GM12878 (cell line): ENCODE data around the gene AAGAB. TPM values are rescaled to one million over a fixed set of nuclear protein-coding genes. Genes with fewer than 3 reads are reported as not detected.

Source experiments
- BMI1 ChIP-seq: fragments of 450-650 bp; IDR thresholded peaks from 2 replicates; pipeline ENCODE4 v1.6.1; 2016; ENCODE audit warnings: mild to moderate bottlenecking, moderate library complexity, borderline replicate concordance
- EED ChIP-seq: sonication (generic); IDR thresholded peaks from 2 replicates; pipeline ENCODE4 v1.6.1; 2016; ENCODE audit warnings: antibody characterized with exemption, low read depth
- EGR1 ChIP-seq, 2 experiments: IDR thresholded peaks; 1 replicate in 1 of 2; 2 replicates in 1 of 2; pipeline ENCODE4 v1.6.1; 2011 to 2012; ENCODE audit warnings: low read depth in 2 of 2, low read length in 2 of 2, borderline replicate concordance in 1 of 2, mild to moderate bottlenecking in 1 of 2, moderate library complexity in 1 of 2
- KAT2A ChIP-seq: conservative IDR thresholded peaks from 2 replicates; pipeline ENCODE4 v1.6.1; 2011; ENCODE audit warnings: low read depth, low read length; ENCODE audit not compliant: control insufficient read depth
- MEF2B ChIP-seq: fragments of 450-650 bp; IDR thresholded peaks from 2 replicates; pipeline ENCODE4 v1.6.1; 2018; ENCODE audit warnings: mild to moderate bottlenecking, moderate library complexity; ENCODE audit not compliant: partially characterized antibody, poor library complexity, severe bottlenecking
- MXI1 ChIP-seq: fragments of 150-350 bp; IDR thresholded peaks from 2 replicates; pipeline ENCODE4 v1.6.1; 2011; ENCODE audit warnings: low read depth, mild to moderate bottlenecking, inconsistent platforms, low read length, improper control_type of control experiment
- NFXL1 ChIP-seq: fragments of 450-650 bp; IDR thresholded peaks from 2 replicates; pipeline ENCODE4 v1.6.1; 2017; ENCODE audit warnings: antibody characterized with exemption, mild to moderate bottlenecking, borderline replicate concordance
- NR2C2 ChIP-seq: IDR thresholded peaks from 2 replicates; pipeline ENCODE4 v1.6.1; 2011; ENCODE audit warnings: borderline replicate concordance, low read depth; ENCODE audit not compliant: control insufficient read depth, insufficient read length
- SMAD5 ChIP-seq: IDR thresholded peaks from 2 replicates; pipeline ENCODE4 v1.6.1; 2016; ENCODE audit warnings: antibody characterized with exemption, low read depth
- SPI1 ChIP-seq: IDR thresholded peaks from 2 replicates; pipeline ENCODE4 v1.6.1; 2011; ENCODE audit warnings: low read depth, mild to moderate bottlenecking, low read length, moderate library complexity, borderline replicate concordance; ENCODE audit not compliant: insufficient read depth
- SUPT20H ChIP-seq: IDR thresholded peaks from 2 replicates; pipeline ENCODE4 v1.6.1; 2011; ENCODE audit warnings: low read depth, mild to moderate bottlenecking, low read length, moderate library complexity, borderline replicate concordance; ENCODE audit not compliant: control insufficient read depth
- WRNIP1 ChIP-seq: IDR thresholded peaks from 2 replicates; pipeline ENCODE4 v1.6.1; 2011; ENCODE audit warnings: low read depth, low read length, improper control_type of control experiment, borderline replicate concordance
- YBX1 ChIP-seq: fragments of 450-650 bp; IDR thresholded peaks from 2 replicates; pipeline ENCODE4 v1.6.1; 2016; ENCODE audit warnings: antibody characterized with exemption
- YY1 ChIP-seq: IDR thresholded peaks from 2 replicates; pipeline ENCODE4 v1.6.1; 2011; ENCODE audit warnings: low read depth, mild to moderate bottlenecking, low read length
- polyA plus RNA-seq, 11 experiments: library from polyadenylated mRNA; depleted of rRNA in 4 of 11; unstranded in 6 of 11; stranded (reverse) in 5 of 11; fragments of >200 nt; fragmentation: Nextera tagmentation in 4 of 11; fragmentation: Illumina TruSeq in 1 of 11; extraction: Ambion mirVana in 4 of 11; extraction: Trizol in 1 of 11; gene quantifications; 1 replicate in 1 of 11; 2 replicates in 10 of 11; pipeline versions ENCODE4 v1.2.1 to v1.2.3, GENCODE V29; 2011 to 2016; ENCODE audit warnings: inconsistent platforms in 2 of 11, missing spikeins in 2 of 11, low read depth in 1 of 11
- total RNA-seq, 4 experiments: library from RNA; depleted of rRNA in 3 of 4; stranded (reverse); fragments of >200 nt in 3 of 4; fragmentation: Illumina TruSeq in 1 of 4; extraction: Trizol in 1 of 4; gene quantifications; 2 replicates each; pipeline versions ENCODE4 v1.2.1 to v1.2.3, GENCODE V29; 2013 to 2021
- TF ChIP-seq, protein P1 (sequence below): fragments of 450-650 bp; formaldehyde crosslinking; IDR thresholded peaks from 2 replicates; pipeline ENCODE4 v1.4.0; 2020; ENCODE audit warnings: mild to moderate bottlenecking, moderate library complexity
- TF ChIP-seq, protein P2 (sequence below): fragments of 450-650 bp; IDR thresholded peaks from 2 replicates; pipeline ENCODE4 v1.6.1; 2018; ENCODE audit warnings: mild to moderate bottlenecking, low read depth, moderate library complexity; ENCODE audit not compliant: partially characterized antibody
- TF ChIP-seq, protein P3 (sequence below): fragments of 450-650 bp; formaldehyde crosslinking; IDR thresholded peaks from 2 replicates; pipeline ENCODE4 v1.4.0; 2022; ENCODE audit warnings: mild to moderate bottlenecking, moderate library complexity

Gene AAGAB
- total and polyA plus RNA-seq, 10 of the 15 experiments (the other 5 are each of a cell fraction or from before 2014, with no cell fraction given): 11.4 to 62.3 (median 38.0) TPM

DNA sequence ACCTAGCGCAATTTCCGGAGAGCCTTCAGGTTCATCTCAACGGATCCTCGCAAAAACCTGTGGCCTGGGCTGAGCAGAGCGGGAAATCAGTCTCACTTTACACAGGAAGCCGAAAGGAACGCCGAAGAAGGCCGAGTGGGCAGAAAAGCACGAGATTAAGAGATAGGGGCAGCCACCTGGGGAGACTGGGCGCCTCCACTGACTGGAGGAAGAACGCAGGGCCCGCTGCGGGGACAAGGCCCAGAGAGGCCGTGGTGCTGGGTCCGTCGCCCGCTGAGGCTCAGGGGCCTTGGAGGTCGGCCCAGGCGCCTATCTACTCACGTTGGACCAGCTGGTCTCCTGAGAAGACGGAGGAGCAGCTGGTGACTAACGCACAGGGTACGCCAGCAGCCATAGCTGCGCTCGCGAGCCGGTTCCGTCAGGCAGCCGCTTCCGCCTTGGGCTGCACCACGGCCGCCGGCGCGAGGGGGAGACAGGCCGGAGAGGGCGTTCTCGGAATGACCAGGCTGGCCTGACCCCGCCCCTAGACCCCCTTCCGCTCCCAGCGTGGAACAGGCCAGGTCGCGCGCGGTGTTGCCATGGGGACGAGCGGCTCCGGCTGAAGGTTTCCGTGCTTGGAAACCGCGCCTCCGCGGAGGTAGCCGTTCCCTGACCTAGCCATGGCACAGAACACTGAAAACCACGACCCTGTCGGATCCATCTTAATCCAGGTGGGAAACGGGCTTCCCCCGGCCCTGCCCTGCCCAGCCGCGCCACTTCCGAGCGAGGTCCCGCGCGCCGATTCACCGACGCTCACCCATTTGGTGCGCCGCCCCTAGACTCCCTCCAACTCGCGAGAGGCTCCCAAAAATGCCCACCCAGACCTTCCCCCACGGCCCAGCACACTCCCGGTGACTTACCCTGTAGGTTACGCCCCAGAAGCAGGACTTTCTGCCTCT lies at the start of gene AAGAB, which contains the start of gene IQCH (continued):
- TF ChIP-seq, protein P1, sequence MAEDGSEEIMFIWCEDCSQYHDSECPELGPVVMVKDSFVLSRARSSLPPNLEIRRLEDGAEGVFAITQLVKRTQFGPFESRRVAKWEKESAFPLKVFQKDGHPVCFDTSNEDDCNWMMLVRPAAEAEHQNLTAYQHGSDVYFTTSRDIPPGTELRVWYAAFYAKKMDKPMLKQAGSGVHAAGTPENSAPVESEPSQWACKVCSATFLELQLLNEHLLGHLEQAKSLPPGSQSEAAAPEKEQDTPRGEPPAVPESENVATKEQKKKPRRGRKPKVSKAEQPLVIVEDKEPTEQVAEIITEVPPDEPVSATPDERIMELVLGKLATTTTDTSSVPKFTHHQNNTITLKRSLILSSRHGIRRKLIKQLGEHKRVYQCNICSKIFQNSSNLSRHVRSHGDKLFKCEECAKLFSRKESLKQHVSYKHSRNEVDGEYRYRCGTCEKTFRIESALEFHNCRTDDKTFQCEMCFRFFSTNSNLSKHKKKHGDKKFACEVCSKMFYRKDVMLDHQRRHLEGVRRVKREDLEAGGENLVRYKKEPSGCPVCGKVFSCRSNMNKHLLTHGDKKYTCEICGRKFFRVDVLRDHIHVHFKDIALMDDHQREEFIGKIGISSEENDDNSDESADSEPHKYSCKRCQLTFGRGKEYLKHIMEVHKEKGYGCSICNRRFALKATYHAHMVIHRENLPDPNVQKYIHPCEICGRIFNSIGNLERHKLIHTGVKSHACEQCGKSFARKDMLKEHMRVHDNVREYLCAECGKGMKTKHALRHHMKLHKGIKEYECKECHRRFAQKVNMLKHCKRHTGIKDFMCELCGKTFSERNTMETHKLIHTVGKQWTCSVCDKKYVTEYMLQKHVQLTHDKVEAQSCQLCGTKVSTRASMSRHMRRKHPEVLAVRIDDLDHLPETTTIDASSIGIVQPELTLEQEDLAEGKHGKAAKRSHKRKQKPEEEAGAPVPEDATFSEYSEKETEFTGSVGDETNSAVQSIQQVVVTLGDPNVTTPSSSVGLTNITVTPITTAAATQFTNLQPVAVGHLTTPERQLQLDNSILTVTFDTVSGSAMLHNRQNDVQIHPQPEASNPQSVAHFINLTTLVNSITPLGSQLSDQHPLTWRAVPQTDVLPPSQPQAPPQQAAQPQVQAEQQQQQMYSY (CRISPR knock-in tag): no peak
- TF ChIP-seq BMI1 (peak; percentile 99), SPI1 (peak; percentile 26; the same call in 1 of the 2 replicates), WRNIP1 (no peak), NFXL1 (no peak), SUPT20H (no peak), SMAD5 (peak; percentile 48; the same call in 1 of the 2 replicates), EGR1 (IDR thresholded peaks at IDR 0.05; ENCODE audit: borderline replicate concordance in 1 of 2, low read depth in 2 of 2, low read length in 2 of 2) (peak in 1 of 2 experiments; percentile 37; a peak in 2 of 3 replicates), EED (peak; percentile 66), YBX1 (no peak), YY1 (peak; percentile 96), MEF2B (peak; percentile 39), MXI1 (peak; percentile 92), KAT2A (no peak), NR2C2 (no peak)
- TF ChIP-seq, protein P2, sequence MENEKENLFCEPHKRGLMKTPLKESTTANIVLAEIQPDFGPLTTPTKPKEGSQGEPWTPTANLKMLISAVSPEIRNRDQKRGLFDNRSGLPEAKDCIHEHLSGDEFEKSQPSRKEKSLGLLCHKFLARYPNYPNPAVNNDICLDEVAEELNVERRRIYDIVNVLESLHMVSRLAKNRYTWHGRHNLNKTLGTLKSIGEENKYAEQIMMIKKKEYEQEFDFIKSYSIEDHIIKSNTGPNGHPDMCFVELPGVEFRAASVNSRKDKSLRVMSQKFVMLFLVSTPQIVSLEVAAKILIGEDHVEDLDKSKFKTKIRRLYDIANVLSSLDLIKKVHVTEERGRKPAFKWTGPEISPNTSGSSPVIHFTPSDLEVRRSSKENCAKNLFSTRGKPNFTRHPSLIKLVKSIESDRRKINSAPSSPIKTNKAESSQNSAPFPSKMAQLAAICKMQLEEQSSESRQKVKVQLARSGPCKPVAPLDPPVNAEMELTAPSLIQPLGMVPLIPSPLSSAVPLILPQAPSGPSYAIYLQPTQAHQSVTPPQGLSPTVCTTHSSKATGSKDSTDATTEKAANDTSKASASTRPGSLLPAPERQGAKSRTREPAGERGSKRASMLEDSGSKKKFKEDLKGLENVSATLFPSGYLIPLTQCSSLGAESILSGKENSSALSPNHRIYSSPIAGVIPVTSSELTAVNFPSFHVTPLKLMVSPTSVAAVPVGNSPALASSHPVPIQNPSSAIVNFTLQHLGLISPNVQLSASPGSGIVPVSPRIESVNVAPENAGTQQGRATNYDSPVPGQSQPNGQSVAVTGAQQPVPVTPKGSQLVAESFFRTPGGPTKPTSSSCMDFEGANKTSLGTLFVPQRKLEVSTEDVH: no peak
- TF ChIP-seq, protein P3, sequence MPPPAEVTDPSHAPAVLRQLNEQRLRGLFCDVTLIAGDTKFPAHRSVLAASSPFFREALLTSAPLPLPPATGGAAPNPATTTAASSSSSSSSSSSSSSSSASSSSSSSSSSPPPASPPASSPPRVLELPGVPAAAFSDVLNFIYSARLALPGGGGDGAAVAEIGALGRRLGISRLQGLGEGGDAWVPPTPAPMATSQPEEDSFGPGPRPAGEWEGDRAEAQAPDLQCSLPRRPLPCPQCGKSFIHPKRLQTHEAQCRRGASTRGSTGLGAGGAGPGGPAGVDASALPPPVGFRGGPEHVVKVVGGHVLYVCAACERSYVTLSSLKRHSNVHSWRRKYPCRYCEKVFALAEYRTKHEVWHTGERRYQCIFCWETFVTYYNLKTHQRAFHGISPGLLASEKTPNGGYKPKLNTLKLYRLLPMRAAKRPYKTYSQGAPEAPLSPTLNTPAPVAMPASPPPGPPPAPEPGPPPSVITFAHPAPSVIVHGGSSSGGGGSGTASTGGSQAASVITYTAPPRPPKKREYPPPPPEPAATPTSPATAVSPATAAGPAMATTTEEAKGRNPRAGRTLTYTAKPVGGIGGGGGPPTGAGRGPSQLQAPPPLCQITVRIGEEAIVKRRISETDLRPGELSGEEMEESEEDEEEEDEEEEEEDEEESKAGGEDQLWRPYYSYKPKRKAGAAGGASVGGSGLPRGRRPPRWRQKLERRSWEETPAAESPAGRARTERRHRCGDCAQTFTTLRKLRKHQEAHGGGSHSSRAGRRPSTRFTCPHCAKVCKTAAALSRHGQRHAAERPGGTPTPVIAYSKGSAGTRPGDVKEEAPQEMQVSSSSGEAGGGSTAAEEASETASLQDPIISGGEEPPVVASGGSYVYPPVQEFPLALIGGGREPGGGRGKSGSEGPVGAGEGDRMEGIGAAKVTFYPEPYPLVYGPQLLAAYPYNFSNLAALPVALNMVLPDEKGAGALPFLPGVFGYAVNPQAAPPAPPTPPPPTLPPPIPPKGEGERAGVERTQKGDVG: no peak
